SHP77 (cell line): Measurements from ENCODE around the gene ENO1.
"Not testable (repeated sequence)": the region's sequence is repeated elsewhere in the genome, so short reads cannot be mapped to it uniquely, and the experiment has no call there.

Source experiments
- DNase-seq, 2 experiments: peaks; one replicate each; lab custom pipeline; 2025; lab: John Stamatoyannopoulos, UW

ENO1 gene

DNA sequence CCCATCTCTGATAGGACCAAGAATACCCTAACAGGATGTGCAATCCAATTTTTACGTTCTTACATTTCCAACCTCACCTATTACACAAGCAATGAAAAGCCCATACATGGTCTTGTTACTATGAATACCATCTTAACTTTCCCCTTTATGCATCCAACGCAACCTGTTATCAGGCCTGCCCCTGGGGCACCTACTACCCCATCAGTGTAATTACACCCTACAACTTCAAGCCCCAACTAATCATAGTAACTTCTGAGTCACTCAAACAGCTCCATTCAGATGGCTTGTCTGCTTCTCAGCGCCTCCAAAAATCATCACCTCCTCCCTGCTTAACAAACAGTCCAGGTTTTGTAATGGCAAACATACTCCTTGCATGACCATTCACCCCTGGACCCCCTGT, 18.3 kb upstream of the ENO1 start:
- DNase-seq, result not testable (repeated sequence)

DNA sequence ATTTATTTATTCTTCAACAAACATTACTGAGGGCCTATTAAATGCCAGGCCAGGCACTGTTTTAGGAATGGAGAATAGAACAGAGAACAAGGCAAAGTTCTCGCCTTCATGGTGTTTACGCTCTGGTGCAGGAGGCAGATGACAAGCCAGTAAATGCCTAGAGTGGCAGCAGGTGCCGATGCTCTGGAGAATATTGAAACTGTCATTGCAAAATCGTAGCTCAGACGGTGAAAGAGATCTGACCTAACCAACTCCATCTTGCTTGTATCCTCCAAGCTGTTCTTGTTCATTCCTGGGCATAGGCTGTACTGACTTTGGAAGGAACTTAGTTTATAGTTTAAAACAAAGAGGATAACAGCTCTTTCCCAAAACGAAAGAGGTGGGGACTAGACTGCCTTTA, 13.5 kb upstream of the ENO1 start:
- peak; percentile 23 to 50 for DNase-seq

DNA sequence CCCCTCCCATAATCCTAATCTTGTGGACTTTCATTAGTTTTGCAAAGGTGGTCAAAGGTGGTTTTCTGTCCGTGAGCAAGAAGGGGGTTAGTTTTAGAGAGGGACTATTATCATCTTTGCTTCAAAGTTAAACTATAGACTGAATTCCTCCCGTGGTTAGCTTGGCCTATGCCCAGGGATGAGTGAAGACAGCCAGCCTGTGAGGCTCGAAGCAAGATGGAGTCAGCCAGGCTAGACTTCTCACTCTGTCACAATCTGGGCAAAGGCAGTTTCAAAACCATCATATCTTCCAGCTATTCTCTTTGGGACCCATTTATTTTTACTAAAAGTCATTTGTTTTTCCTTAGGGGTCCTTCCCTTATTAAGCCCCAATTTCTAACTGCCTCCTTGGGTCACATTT, 12.9 kb upstream of the ENO1 start:
- DNase-seq, result no peak

DNA sequence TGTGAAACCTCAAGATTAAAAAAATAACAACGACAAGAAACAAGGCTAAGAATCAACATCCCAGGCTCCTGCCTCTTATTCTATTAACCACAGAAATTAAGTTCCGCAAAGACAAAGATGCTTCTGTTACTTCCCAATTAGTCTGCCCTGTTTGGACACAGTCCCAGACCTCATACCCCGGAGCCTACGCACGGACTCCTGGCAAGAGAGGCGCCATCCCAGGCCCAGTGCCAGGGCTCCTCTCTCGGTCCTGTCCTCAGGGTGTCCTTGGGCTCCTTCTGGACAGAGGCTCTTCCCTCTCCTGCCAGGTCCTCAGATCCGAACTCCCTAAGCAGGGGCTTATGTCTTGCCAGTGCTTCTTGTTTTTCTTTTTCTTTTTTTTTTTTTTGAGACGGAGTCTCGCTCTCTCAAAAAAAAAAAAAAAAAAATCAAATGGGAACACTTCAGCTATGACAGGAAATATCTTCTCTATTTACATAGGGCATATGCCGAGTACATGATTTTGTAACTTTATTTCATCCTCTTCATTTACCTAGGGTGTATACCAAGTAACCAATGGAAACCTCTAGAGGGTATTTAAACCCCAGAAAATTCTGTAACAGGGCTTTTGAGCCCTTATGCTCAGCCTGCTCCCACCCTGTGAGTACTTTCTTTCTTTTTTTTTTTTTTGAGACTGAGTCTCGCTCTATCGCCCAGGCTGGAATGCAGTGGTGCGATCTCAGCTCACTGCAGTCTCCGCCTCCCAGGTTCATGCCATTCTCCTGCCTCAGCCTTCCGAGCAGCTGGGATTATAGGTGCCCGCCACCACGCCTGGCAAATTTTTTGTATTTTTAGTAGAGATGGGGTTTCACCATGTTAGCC, 11.7 kb upstream of the ENO1 start:
- peak in 1 of 2 experiments; percentile 38 for DNase-seq

DNA sequence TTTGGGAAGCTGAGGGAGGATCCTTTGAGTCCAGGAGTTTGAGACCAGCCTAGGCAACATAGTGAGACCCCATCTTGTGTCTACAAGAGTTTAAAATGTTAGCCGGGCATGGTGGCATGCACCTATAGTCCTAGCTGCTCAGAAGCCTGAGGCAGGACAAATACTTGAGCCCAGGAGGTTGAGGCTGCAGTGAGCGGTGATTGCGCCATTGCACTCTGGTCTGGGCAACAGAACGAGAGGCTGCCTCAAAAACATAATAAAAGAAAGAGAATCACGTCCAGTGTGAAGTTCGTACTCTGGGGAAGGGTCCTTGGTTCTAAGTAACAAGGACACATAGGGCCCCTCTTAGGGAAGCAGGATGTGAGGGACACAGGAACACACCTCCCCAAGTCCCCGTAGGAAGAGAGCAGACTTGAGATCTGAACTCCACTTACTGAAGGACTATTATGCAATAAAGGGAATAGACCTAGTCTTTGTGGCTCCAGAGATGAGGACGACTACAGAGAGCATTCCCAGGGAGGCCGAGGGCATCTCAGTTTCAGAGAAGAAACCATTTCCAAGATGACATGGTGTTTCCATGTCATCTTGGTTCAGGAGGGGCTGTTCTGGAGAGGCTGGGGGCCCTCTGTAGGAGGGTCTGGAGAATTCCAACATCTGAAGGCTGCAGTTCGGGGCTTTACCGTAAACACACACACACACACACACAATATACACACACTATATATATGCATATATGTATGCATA, 10.8 kb upstream of the ENO1 start:
- no peak for DNase-seq

DNA sequence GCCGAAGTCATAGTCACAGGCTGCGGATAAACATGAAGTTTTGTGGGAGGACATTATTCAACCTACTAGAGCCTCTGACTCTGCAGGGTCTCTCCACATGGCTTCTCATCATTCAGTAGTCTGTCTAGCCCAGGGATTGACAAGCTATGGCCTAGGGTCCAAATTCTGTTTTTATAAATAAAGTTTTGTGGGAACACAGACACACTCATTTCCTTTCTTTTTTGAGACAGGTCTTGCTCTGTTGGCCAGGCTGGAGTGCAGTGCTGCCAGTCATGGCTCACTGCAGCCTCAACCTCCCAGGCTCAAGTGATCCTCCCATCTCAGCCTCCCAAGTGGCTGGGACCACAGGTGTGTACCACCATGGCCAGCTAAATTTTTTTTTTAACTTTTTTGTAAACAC, 8.1 kb upstream of the ENO1 start:
- DNase-seq, result no peak

DNA sequence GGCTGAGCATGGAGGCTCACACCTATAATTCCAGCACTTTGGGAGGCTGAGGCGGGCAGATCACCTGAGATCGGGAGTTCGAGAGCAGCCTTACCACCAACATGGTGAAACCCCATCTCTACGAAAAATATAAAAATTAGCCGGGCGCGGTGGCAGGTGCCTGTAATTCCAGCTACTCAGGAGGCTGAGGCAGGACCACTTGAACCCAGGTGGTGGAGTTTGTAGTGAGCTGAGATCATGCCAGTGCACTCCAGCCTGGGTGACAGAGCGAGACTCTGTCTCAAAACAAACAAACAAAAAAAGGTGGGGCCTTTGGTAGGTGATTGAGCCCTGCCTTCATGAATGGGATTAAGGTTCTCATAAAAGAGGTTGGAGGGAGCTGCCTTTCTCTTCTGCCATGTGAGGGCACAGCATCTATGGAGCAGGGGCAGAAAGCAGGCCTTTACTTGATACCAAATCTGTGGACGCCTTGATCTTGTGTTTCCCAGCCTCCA, 7.6 kb upstream of the ENO1 start:
- not testable (repeated sequence) for DNase-seq

DNA sequence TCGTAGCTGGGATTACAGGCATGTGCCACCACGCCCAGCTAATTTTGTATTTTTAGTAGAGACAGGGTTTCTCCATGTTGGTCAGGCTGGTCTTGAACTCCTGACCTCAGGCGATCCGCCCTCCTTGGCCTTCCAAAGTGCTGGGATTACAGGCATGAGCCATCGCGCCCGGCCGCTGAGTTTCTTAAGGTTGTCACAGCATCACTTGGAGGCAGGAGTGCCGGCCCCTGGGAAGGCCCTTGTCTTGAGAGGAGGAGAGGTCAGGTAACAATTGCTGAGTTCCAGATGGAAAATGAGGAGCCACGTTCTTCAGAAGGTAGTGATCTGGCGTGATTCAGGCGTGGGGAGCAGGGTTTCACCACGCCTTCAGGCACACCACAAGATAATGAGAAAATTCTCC, 5.6 kb upstream of the ENO1 start:
- not testable (repeated sequence) for DNase-seq

DNA sequence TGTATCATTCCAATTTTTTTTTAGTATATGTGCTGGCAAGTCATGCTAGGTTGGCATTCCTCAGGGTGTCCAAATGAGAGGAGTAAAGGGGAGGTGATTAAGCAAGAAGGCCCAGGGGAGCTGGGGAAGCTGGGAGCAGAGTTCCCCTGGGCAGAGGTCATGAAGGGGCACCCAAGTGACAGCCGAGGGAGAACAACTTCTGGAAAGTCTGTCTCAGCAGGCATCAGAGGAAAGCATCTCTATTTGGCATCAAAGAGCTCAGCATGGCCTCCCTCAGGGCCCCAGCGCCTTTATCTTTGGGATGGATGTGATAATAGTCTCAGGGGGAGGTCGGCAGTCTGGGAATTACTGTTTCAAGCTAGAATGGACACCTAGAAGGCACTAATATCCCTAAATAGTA, 5.0 kb upstream of the ENO1 start:
- DNase-seq, result no peak

DNA sequence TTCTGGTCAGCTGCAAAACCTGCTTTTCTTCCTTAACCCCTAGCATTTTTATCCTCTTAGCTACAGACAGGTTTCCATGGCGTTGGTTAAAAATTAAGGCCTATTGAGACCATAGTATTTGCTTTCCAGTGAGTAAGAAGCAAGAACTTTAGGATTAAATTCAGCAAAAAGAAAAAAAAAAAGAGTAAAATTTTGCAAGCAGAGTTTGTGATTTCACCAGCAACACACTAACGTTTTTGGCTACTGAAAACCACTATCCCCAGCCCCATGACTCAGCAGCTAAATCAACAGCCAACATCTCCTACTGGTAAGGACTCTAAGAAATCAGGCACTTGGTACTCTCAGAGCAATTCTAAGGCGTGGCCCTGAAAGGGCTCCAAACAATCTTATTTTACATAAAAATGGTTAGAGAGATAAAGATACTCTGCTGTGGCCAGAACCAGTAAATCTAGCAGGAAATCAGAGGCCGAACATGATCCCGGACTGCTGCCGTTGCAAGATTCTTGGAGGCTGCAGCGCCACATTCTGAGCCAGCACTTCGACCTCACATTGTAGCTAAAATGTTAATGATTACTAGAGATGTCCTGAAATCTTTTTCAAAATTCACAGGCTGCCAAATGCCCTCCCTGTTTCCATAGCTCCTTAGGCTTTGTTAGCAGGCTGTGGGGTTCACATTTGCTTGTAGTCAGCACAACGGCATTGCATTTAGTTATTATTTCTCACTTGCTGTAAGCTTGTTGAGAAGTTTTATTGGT, 1.6 kb upstream of the ENO1 start:
- peak; percentile 43 to 55 for DNase-seq

DNA sequence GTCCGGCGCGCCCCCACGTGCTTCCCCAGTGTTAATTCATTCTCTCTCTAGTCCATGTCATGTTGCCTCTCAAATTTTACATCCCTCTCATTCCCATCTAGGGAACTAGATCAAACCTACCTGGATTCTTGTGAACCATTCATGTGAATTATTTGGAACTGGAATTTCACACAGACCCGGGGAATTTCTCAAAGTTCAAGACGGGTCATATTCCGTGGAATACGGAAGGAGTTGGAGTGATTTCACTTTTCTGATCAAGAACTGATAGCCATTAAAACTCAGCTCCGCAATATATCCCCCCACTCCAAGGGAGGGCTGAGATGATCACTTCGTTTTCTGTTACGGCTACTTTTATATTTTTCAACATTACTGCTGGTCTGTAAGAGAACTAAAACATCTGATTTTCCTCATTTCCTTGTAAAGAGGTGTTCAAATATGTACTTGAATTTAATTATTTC, 1.0 kb upstream of the ENO1 start:
- no peak for DNase-seq

DNA sequence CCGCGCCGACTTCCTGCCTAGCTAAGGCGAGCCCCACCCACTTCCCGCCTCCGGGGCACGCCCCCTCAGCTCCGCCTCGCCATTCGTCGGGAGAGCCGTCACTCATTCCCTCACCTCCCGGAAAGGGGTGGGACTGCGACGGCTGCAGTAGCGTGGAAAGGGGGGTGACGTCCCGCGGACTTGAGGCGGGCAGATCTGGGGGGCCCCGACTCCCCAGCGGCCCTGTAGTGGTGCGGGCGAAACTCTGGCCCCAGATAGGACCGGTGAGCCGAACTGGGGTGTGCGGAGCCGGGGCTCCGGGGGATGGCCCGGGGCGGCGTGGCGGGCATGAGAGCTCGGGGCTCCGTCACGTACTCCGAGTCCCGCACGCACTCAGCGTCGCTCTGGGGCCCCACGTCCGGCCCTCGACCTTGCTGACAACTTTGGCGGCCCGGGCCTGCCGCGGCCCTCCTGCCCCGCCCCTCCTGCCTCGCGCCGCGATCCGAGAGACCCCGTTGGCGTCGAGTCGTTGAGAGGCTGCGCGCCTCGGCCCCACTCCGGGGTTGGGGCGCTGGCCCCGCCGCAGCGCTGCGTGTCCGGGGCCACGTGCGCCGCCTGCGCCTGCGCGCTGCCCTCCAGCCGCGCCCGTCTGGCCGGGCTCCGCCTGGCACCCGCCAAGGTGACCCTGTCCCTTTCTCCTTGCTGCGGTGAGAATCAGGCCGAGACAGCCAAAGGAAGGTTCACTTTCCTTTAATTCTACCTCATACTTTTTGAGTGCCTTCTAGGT, 395 bp upstream of the ENO1 start:
- peak; percentile 87 to 89 for DNase-seq

DNA sequence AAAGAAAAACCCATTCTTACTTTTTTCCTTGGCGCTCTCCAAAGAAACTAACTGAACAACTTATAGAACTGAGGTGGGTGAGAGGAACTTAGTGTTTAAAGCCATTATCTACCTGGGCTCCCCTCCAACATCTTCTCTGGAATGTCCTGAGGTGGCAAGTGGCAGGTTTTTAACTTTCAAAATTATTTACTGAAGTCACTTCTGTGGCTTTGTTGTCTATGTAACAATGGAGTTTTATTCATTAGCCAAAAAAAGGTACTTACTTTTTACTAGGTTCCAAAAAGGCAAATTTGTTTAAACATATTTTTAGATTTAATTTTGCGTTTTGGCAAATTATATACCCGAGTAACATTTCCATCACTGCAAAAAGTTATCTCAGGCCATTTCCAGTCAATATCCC, 2.4 kb downstream of the ENO1 start:
- no peak for DNase-seq

DNA sequence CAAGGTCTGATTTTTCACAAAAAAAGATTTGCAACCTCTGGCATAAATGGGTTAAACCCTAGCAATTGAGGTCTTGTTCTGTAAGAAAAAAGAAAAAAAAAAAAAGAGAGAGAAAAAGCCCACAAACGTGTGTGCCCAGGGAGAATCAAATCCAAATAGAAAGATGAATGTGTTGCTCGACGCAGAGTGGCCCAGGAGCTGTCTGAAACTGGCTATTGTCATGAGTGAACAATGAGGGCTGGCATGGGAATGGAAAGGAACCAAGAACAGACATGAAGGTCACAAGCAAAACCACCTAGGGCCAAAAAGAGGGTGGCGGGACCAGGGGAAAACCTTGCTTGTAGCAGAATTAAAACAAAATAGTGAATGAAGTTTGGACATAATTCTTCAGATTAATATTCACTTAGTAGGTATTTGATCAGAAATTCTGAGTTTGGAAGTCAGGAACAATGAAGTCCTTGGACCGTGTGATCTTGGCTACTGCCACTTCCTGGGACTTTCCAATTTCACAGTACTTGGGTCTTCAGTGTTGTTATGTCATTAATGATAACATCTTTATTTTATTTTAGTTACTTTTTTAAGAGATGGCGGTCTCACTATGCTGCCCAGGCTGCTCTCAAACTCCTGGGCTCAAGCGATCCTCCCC, 3.1 kb downstream of the ENO1 start:
- DNase-seq, result no peak

DNA sequence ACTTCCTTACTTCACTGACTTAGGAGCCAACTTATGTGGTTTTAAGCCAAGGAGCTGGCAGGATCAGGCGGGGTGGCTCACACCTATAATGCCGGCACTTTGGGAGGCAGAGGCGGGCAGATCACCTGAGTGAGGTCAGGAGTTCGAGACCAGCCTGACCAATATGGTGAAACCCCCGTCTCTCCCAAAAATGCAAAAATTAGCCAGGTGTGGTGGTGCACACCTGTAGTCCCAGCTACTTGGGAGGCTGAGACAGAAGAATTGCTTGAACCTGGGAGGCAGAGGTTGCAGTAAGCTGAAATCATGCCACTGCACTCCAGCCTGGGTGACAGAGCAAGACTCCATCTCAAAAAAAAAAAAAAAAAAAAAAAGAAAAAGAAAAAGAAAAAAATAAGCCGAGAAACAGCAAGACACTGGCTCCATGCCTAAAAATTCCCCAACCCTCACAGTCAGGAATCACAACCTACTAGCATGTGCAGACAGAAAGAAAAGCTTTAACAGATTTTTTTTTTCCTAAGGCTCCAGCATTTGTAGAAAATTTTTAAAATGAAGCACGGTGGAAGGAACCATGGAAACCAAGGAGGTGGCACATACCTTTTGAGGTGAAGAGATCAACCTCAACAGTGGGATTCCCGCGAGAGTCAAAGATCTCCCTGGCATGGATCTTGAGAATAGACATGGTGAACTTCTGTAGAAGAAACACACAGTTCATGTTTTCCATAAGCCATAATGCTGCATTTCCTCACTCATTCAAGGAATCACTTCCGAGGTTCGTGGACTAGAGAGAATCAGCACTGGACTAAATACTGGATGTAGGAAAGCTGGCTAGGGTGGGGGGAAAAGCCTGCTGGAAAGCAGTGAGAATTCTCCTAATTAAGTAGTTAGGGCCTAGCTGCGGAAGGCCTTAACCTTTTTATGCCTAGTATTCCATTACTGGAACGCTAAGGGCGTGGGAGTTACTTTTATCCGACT, 4.0 kb downstream of the ENO1 start:
- no peak for DNase-seq

DNA sequence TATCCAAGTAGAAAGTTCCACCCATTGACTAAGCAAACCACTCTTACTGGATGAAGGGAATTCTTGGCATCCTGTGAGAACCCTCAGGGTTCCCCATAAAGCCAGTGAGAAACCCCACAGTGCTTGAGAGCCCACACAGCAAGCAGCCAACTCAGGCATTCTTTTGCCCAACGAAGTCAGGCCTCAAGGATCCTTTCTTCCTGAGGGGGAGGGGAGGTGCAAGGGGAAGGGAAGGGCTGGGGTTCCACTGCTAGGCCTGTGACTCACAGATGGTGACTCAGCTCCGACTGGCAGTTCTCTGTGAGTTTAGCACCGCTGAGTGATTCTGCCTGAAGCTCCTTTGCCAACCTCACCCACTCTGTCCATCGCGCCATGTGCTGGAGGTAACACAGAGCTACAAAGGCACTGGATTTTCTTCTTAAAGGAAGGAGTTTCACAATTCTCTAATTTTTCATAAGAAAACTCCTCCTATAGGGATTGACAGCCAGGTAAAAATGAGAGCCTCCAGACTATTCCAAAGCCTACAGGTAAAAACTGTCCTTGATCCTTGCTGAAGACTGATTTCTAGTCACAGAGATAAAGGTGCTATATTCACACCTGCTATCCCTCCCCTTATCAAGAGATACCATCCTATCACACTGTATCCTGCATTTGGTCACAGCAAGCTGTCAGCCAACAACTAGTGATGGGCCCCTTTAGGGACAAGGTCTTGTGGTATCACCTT, 4.8 kb downstream of the ENO1 start:
- DNase-seq, result no peak

DNA sequence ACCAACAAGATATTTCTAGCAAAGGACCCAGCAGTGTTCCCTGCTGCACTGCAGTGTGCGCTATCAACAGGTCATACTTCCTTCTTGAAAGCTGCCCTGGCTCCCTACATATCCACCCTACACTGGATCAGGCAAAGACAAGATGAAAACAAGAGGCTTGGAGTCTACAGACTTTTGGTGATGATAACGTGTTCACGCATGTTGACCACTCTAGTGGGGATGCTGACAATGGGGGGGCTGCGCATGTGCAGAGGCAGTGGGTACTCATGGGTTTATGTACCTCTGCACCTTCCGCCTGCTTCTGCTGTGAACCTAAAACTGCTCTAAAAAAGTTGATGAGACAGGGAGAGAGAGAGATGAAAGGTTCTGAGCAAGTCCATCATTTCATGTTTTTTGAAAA, 5.5 kb downstream of the ENO1 start:
- DNase-seq, result no peak

DNA sequence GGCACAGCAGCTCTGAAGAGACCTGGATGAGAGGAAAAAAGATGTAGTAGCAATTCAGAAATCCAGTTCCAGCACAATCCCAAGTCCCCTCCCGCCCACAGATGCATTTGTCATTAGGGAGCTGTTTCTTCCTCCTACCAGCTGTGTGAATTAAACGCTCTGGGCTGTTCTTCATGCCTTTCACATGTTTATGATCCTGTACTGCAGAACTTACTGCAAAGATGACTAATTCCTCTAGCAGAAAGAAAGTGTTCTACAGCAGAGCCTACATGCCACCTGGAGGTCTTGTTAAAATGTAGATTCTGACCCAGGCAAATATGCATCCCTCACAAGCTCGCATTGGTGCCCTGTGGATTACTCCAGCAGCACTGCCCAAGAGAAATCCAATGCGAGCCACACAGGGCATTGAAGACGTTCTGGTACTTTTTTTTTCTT, 6.5 kb downstream of the ENO1 start:
- DNase-seq, result no peak

DNA sequence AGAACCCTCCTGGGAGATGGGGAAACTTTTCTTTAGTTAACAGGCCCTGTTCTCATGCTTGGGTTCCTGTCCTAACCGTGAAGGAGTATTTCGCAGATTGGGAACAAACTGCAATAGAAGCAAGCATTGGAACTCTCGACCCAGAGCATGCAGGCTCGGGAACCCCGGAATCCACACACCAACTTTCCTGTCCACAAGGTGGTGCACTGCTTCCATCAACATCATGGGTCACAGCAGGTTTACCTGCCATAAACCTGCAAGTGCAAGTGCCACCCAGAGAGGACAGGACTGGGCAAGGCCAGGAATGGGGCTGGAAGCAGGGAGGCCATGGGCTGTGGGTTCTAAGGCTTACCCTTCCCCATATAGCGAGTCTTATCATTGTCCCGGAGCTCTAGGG, 6.9 kb downstream of the ENO1 start:
- no peak for DNase-seq
